ENCODE measurements around the gene RFTN1.

RFTN1 gene

DNA sequence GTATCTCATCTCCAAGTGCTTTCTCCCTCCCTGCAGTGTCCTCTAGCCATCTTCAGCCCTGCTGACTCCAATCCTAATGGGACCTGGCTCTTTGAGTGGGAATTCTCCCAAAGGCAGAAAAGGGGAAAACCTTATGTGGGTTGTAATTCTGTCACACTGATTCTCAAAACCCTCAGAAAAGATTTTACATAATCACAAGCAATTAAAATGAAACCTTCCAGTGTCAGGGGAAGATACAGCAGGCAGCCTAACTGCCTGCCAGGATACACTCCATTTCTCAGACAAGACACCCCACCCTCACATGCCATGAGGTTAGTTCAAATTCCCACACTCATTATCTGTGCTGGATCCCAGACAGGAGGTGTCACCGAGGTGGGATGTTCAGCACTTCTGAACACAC, 121.4 kb downstream of the RFTN1 start:
- TF ChIP-seq, protein P1, sequence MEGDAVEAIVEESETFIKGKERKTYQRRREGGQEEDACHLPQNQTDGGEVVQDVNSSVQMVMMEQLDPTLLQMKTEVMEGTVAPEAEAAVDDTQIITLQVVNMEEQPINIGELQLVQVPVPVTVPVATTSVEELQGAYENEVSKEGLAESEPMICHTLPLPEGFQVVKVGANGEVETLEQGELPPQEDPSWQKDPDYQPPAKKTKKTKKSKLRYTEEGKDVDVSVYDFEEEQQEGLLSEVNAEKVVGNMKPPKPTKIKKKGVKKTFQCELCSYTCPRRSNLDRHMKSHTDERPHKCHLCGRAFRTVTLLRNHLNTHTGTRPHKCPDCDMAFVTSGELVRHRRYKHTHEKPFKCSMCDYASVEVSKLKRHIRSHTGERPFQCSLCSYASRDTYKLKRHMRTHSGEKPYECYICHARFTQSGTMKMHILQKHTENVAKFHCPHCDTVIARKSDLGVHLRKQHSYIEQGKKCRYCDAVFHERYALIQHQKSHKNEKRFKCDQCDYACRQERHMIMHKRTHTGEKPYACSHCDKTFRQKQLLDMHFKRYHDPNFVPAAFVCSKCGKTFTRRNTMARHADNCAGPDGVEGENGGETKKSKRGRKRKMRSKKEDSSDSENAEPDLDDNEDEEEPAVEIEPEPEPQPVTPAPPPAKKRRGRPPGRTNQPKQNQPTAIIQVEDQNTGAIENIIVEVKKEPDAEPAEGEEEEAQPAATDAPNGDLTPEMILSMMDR (conservative IDR thresholded peaks at IDR 0.05): no peak
- no peak overlapping the region for H3K27ac ChIP-seq

DNA sequence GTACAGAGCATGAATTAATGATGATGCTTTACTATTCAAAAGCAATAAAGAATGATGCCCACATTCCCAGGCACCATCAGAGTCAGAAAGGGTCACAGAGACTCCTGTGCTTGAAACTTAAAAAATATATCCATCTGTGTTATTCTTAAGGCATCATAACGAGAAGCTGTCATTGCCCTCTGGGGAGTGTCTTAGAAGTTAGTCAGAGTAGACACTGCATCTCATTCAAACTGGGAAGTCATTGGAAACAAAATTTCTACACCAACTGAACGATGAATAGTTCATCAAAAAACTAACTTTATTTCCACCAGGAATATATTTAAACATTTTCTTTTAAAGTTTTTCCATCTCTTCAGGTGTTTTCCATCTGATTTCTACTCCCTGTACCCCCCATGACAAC, 122.9 kb downstream of the RFTN1 start:
- TF ChIP-seq, protein P1 (conservative IDR thresholded peaks at IDR 0.05): no peak
- H3K27ac ChIP-seq: no peak overlapping the region

DNA sequence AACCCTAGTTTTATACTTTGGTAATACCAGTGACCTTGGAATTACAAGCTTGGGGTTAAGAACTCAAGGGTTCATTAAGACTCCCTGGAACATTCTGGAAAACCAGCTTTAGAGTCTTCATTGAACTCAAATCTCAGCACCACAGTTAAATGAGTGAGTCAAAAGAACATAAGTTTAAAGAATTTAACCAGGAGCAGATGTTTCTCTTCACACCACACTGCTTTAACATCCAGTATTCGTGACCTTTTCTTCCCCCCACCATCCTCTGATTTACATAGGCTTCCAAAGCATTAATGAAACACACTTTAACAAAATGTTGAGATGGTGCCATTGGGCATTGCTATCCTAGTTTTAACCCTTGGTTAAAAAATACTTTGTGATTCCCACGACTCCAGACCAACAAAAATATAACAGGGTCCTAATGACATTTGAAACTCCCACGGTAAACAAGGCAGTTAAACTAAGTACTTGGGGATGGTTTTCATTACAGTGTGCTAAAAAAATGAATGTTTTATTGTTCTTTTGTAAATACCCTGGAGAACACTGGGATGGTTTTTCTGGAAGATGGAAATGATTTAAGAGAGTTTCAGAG, 124.6 kb downstream of the RFTN1 start:
- TF ChIP-seq, protein P1 (conservative IDR thresholded peaks at IDR 0.05): no peak
- H3K27ac ChIP-seq: no peak overlapping the region

DNA sequence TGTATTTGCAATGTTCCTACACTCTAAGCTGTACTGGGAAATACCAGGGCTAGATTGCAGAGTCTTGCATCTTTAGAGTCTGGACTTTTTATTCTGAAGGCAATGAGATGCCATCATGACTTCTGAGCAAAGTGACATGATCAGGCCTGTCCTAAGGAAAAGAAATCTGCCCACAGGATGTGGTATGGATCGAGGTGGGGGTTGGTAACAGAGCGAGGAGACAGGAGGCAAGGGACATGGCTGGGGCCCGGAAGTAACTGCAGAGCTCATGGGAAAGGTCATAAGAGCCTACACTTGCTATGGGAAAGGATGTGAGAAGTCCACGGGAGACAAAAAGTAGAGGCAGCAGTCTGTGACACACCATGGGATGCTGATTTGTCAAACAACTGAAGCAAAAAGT, 126.9 kb downstream of the RFTN1 start:
- H3K27ac ChIP-seq: no peak overlapping the region

DNA sequence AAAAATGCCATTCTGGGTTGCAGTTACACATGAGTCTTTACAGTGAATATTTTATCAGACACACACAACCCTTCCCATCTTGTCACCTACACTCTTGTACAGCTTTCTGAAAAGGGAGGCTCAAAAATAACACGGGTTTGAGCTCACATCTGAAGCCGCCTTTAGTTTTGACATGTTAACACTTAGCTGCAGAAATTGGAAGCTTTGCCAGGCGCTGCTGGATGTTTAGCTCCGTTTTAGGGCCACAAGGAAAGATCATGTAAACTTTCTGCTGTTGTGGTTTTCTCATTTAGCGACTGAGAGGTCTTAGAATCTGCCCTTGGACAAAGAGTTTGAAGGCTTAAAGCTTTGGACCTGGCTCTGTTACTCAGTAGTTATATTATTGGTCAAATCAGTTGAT, 128.3 kb downstream of the RFTN1 start:
- H3K27ac ChIP-seq: no peak overlapping the region
- TF ChIP-seq, protein P1 (conservative IDR thresholded peaks at IDR 0.05): no peak

More for the DNA sequence above, 126.9 kb downstream of the RFTN1 start:
- TF ChIP-seq, protein P1 (conservative IDR thresholded peaks at IDR 0.05): no peak

DNA sequence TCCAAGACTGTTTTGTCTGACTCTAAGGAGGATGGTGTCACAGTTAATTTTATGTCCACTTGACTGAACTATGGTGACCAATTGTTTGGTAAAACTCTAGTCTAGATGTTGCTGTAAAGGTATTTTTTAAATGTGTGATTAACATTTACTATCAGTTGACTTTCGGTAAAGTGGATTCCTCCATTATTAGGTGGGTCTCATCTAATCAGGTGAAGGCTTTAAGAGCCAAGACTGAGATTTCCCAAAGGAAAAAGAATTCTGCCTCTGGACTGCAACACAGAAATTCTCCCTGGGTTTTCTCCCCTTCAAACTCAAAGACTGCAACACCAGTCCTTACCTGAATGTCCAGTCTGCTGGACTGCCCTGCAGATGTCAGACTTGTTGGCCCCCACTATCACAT, 129.6 kb downstream of the RFTN1 start:
- H3K27ac ChIP-seq: no peak overlapping the region
- TF ChIP-seq, protein P1 (conservative IDR thresholded peaks at IDR 0.05): no peak

DNA sequence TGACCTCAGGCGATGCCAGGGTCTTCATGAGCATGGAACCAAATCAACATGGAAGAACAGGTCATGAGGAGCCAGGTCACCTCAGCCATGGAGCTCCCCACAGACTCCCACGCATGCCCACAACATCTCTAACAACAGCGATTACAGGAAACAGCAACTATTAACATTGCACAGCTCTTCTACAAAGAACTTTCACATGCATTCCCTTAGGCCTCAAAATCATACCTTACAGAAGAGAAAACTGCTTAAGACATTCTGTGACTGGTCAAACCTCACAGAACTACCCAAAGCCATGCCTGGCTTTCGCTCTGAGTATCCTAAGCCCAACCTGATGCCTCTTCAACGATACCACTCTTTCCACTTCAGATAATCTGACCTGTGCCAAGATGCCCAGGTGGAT, 130.7 kb downstream of the RFTN1 start:
- TF ChIP-seq, protein P1 (conservative IDR thresholded peaks at IDR 0.05): no peak

More for the DNA sequence above, 130.7 kb downstream of the RFTN1 start:
- no peak overlapping the region for H3K27ac ChIP-seq

All from VCaP (cell line).